HUDEP-2 (cell line): ENCODE results near the gene HLA-DOA.

Experiments
- DNase-seq, 76 experiments: peaks; one replicate each; lab custom pipeline; 2025; ENCODE audit not compliant: unreplicated experiment in 76 of 76; lab: John Stamatoyannopoulos, UW

Gene HLA-DOA

GRCh38 chr6:32968093-32968866, 41.1 kb downstream of the HLA-DOA start, which contains the start of gene BRD2:
Gene BRD2, plus strand, starts transcription at chr6:32968594. Its CDS starts 4,305 bp downstream, at chr6:32972899.
- DNase-seq = peak in 75 of 76 experiments; percentile 80 to 99 (median 97)

- peak in 52 of 76 experiments; percentile 29 to 85 (median 56) for DNase-seq
Observed at GRCh38 chr6:32967151-32968091, 42.0 kb downstream of the HLA-DOA start.

- DNase-seq = no peak
Observed at GRCh38 chr6:32964776-32965175, 44.6 kb downstream of the HLA-DOA start.

- no peak for DNase-seq
Observed at GRCh38 chr6:32963866-32964265, 45.5 kb downstream of the HLA-DOA start.

GRCh38 chr6:32962213-32962826, 47.1 kb downstream of the HLA-DOA start:
- DNase-seq = no peak

GRCh38 chr6:32960563-32960962, 48.8 kb downstream of the HLA-DOA start:
- DNase-seq = no peak

GRCh38 chr6:32956176-32956575, 53.2 kb downstream of the HLA-DOA start:
- DNase-seq = no peak

GRCh38 chr6:32954986-32955802, 54.2 kb downstream of the HLA-DOA start:
- peak in 1 of 76 experiments; percentile 13 for DNase-seq

GRCh38 chr6:32954267-32954666, 55.1 kb downstream of the HLA-DOA start:
- no peak for DNase-seq
